NCI-H774 (cell line): ENCODE measurements around the gene SEMG1.

Experiments used
- DNase-seq: peaks from one replicate; lab custom pipeline; 2025; lab: John Stamatoyannopoulos, UW

SEMG1 gene

DNA sequence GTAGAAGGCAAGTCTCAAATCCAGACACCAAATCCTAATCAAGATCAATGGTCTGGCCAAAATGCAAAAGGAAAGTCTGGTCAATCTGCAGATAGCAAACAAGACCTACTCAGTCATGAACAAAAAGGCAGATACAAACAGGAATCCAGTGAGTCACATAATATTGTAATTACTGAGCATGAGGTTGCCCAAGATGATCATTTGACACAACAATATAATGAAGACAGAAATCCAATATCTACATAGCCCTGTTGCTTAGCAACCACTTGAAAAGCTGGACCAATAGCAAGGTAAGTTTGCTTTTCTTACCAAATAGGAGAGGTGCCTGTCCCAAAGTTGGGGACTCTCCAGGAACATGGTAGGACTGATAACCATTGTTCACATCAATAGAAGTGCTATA is 16.3 kb downstream of the SEMG1 start:
- no peak for DNase-seq

GRCh38 chr20:45226287-45226686 is 19.5 kb downstream of the SEMG1 start:
- no peak for DNase-seq

DNA sequence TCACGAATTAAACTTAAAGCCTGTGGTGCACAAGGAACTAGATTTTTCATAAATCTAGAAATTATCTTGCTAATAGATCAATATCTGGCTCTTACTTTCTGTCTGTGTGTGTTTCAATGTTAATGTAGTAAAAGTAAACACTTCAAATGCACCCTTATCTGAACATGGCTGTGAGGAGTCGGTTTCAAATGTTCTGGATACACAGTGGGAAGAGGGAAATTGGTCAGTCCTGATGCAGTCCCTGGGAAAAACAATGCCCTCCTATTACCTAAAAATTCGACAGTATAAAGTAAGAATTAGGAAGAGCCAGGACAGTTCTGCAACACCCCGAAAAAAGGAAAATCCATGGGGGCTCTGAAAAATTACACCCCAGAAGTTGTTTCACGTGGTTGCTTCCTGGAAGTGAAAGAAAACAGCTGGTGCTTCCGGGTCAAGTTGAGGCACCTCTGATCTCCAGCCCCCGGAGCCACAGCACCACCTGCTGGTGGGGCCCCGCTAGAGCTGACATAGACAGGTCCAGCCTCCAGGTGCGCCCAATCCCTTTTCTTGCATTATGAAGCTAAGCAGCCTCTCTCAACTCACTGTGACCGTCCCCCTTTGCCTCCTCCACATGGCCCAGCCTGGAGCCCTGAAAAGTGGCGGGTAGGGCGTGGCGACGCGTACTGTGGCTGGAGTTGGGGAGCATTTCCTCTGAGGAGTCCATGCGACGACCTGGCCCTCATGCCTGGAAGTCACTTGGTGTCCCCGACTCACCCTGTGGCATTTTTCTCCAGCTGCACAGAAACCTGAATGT is 22.6 kb downstream of the SEMG1 start:
- DNase-seq: no peak

DNA sequence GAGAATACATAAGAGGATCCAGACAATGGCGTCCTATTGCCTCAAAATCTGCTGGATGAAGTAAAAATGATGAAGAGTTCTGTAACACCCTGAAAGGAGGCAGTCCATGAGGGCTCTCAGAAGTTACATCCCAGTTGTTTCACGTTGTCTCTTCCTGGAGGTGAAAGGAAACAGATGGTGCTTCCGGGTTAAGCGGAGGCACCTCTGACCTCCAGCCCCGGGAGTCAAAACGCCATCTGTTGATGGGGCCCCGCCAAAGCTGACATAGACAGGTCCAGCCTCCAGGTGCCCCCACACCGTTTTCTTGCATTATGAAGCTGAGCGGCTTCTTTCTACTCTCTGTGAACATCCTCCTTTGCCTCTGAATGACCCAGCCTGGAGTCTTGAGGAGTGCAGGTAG is 23.8 kb downstream of the SEMG1 start:
- DNase-seq: no peak

- no peak for DNase-seq
Observed at GRCh38 chr20:45235995-45236394, 29.2 kb downstream of the SEMG1 start.

DNA sequence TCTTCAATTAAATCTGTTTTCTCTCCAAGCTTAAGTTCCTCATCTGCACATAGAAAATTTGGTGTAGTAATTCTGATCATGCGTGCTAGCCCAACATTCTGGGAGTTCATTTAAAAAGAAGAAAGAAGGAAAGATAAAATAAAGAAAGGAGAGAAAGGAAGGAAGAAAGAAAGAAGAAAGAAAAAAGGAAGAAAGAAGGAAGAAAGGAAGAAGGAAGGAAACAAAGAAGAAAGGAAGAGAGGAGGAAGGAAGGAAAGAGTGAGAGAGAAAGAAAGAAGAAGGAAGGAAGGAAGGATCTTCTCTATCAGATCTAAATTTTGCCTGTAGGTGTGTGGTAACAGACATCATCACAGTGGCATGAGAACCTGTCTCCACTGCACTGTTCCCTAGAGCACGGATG is 31.3 kb downstream of the SEMG1 start:
- DNase-seq: no peak

- no peak for DNase-seq
Observed at GRCh38 chr20:45246109-45246508, 39.3 kb downstream of the SEMG1 start.

- no peak for DNase-seq
Observed at GRCh38 chr20:45247865-45248264, 41.0 kb downstream of the SEMG1 start.

DNA sequence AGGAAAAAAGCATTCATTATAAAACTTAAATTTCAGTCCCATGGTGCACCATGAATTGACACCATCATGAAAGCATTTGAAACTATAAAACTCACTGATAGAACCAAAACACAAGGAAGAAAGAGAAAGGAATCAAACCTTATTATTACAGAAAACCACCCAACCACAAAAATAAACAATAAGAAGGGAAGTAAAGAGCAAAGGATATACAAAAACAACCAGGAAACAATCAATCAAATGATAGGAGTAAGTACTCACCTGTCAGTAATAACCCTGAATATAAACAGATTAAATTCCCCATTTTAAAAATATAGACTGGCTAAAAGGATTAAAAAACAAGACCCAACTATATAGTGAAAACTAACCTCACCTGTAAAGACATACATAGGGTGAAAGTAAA is 41.8 kb downstream of the SEMG1 start:
- DNase-seq: no peak

DNA sequence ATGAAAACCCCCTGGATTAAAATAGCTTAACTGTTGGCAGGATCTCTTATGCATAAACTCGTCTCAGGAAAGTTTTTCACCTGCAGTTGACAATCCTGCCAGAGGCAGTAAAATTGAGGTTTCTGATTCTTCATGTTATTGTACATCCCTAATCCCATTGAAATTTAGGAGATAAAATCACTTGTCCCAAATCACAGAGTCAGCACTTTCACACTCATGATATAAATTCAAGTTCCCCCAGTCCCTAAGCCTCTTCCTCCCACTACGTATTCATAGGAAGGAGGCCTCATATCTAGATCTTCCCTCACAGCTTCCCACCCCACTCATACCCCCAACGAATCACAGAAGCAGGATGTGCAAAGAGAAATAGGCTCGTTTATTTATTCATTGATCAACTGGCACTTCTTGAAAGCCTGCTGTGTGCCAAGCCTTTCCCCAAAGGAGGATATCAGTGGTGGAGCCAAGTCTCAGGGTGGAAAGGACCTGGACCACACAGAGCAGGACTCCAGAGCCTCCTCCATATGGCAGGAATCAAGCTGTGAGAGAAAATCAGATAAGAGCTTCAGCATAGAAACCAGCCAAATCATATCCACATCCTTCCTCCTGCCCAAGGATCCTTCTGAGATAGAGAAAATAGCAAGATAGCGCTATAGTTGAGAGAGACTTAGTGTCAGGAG is 45.2 kb downstream of the SEMG1 start:
- no peak for DNase-seq

DNA sequence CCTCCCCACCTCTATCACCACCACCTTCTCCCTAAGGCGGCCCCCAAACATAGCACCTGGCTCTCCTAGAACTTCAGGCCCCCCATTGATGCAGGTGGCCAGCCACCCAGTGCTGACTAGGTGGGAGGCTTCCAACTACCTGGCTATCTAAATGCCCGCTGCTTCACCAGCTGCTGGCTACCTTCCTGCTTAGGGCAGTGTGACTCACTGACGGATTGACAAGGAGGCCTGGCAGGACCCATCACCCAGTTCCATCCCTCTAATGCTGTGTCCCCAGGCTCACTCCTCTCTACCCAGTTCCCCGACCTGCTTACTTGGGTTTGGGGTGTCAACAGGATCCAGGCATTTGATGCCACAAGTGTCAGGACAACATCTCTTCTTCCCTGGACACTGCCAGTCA is 46.4 kb downstream of the SEMG1 start:
- DNase-seq: no peak

GRCh38 chr20:45254383-45255262 is 47.8 kb downstream of the SEMG1 start, which contains the start of gene SLPI:
TSS of gene SLPI (minus strand) at chr20:45254564. CDS start at chr20:45254543, 21 bp downstream.
- no peak for DNase-seq

DNA sequence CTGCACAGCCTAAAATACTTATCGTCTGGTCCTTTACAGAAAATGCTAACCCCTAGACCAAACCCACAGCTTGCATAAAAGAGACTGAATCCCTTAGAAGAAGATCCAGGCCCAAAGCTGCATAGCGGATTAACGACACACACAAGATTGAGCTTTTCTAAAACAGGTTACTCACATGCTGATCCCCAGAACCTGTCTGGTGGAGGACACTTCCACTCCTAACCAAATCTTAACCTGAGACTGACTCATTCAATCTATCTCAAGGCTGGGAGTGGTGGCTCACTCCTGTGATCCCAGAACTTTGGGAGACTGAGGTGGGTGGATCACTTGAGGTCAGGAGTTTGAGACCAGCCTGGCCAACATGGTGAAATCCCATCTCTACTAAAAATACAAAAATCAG is 50.3 kb downstream of the SEMG1 start:
- no peak for DNase-seq

GRCh38 chr20:45257711-45258110 is 50.9 kb downstream of the SEMG1 start:
- DNase-seq: no peak

DNA sequence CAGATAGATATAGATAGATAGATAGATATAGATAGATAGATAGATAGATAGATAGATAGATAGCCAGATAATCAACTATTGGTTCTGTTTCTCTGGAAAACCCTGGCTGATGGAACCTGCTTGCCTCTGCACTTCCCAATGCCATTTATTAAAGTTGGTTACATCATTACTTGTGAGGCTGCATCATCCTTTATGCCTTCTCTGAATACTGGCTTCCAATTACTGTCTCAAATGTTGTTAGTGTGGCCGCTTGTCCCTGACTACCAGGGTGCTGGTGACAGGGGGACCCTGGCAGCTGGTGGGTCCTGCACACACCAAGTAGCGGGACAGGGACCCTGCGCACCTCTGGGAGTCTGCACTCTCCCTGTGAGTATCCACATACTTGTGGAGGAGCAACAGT is 51.4 kb downstream of the SEMG1 start:
- DNase-seq: no peak

- no peak for DNase-seq
Observed at GRCh38 chr20:45258664-45259063, 51.8 kb downstream of the SEMG1 start.
